Tibial artery (tissue), 4 donors: Measurements from ENCODE around the gene GLB1L3.

ENCODE experiments used
- DNase-seq, 2 donors: peaks; one replicate each; pipeline ENCODE4 v3.0.0-alpha.2; 2019
- H3K27ac ChIP-seq, 2 donors: fragments of 200-600 bp; sonication (generic) in 1 of 2; 1 replicate in 1 of 2; 2 replicates in 1 of 2; pipeline ENCODE4 v1.5.1; 2018 to 2019; ENCODE audit warnings: mild to moderate bottlenecking in 1 of 2
- H3K27me3 ChIP-seq, 2 donors: fragments of 200-600 bp; sonication (generic) in 1 of 2; one replicate each; pipeline versions ENCODE4 v1.5.1 to v1.6.0; 2016 to 2019
- H3K36me3 ChIP-seq, 3 donors: fragments of 200-600 bp; sonication (generic) in 2 of 3; one replicate each; pipeline ENCODE4 v1.5.1; 2016 to 2019; ENCODE audit warnings: mild to moderate bottlenecking in 2 of 3
- H3K4me1 ChIP-seq, 4 donors: fragments of 200-600 bp; sonication (generic) in 2 of 4; 1 replicate in 3 of 4; 2 replicates in 1 of 4; pipeline ENCODE4 v1.5.1; 2016 to 2019
- H3K4me3 ChIP-seq, 2 donors: fragments of 200-600 bp; sonication (generic) in 1 of 2; 1 replicate in 1 of 2; 2 replicates in 1 of 2; pipeline ENCODE4 v1.5.1; 2018 to 2019; ENCODE audit warnings: mild to moderate bottlenecking in 2 of 2
- H3K9me3 ChIP-seq, 3 donors: fragments of 200-600 bp; sonication (generic) in 1 of 3; one replicate each; pipeline ENCODE4 v1.5.1; 2016 to 2019
- CTCF ChIP-seq, 2 experiments: fragments of 200-600 bp in 1 of 2; fragments of 450-650 bp in 1 of 2; IDR thresholded peaks; one replicate each; pipeline ENCODE4 v1.5.1; 2017 to 2019; ENCODE audit warnings: antibody characterized with exemption in 2 of 2, mild to moderate bottlenecking in 1 of 2, moderate library complexity in 1 of 2
- intact Hi-C: fragments of 100-400 bp; cut with DNase I; formaldehyde crosslinking; loops from one replicate; pipeline ENCODE4 v1.15.0; 2023; ENCODE audit warnings: low total_unique reads

GLB1L3 gene

GRCh38 chr11:134349802-134350355, 73.7 kb downstream of the GLB1L3 start:
- Histone ChIP-seq H3K9me3 (peaks cover 0 to 5% (median 0%) of the 10 kb centered on the region in 3 donors), H3K36me3 (no peaks in the 10 kb centered on the region), H3K4me3 (no peak overlapping the region), H3K27ac (no peak overlapping the region), H3K4me1 (no peaks in the 10 kb centered on the region), H3K27me3 (no peaks in the 10 kb centered on the region)
- TF ChIP-seq CTCF (IDR thresholded peaks at IDR 0.05): no peak
- DNase-seq: no peak
- intact Hi-C loops: no loop called here

GRCh38 chr11:134350381-134350780, 74.2 kb downstream of the GLB1L3 start:
- intact Hi-C loops: no loop called here

GRCh38 chr11:134352111-134352510, 75.9 kb downstream of the GLB1L3 start:
- no peaks in the 10 kb centered on the region for H3K36me3 ChIP-seq
- intact Hi-C loops: no loop called here

More at GRCh38 chr11:134350381-134350780, 74.2 kb downstream of the GLB1L3 start:
- H3K27ac ChIP-seq: no peak overlapping the region
- H3K9me3 ChIP-seq: peaks cover 0 to 5% (median 0%) of the 10 kb centered on the region in 3 donors
- no peaks in the 10 kb centered on the region for H3K4me1 ChIP-seq
- no peak for DNase-seq
- H3K27me3 ChIP-seq: no peaks in the 10 kb centered on the region
- no peak for TF ChIP-seq CTCF (IDR thresholded peaks at IDR 0.05)
- no peak overlapping the region for H3K4me3 ChIP-seq
- H3K36me3 ChIP-seq: no peaks in the 10 kb centered on the region

GRCh38 chr11:134355136-134355535, 79.0 kb downstream of the GLB1L3 start:
- no peaks in the 10 kb centered on the region for H3K27me3 ChIP-seq
- H3K27ac ChIP-seq: no peak overlapping the region
- H3K4me3 ChIP-seq: no peak overlapping the region
- H3K36me3 ChIP-seq: no peaks in the 10 kb centered on the region
- intact Hi-C loops: no loop called here
- peaks cover 0 to 5% (median 0%) of the 10 kb centered on the region in 3 donors for H3K9me3 ChIP-seq
- no peak for DNase-seq
- TF ChIP-seq CTCF (IDR thresholded peaks at IDR 0.05): no peak
- H3K4me1 ChIP-seq: no peaks in the 10 kb centered on the region

More at GRCh38 chr11:134352111-134352510, 75.9 kb downstream of the GLB1L3 start:
- DNase-seq: no peak
- TF ChIP-seq CTCF (IDR thresholded peaks at IDR 0.05): no peak
- Histone ChIP-seq H3K9me3 (peaks cover 0 to 5% (median 0%) of the 10 kb centered on the region in 3 donors), H3K4me1 (no peaks in the 10 kb centered on the region), H3K4me3 (no peak overlapping the region), H3K27ac (no peak overlapping the region), H3K27me3 (no peaks in the 10 kb centered on the region)

GRCh38 chr11:134355656-134356055, 79.5 kb downstream of the GLB1L3 start:
- intact Hi-C loops: no loop called here
- no peak for TF ChIP-seq CTCF (IDR thresholded peaks at IDR 0.05)
- H3K27ac ChIP-seq: no peak overlapping the region

More at GRCh38 chr11:134355656-134356055, 79.5 kb downstream of the GLB1L3 start:
- no peak overlapping the region for H3K4me3 ChIP-seq
- peaks cover 0 to 5% (median 0%) of the 10 kb centered on the region in 3 donors for H3K9me3 ChIP-seq
- H3K27me3 ChIP-seq: no peaks in the 10 kb centered on the region
- DNase-seq: no peak
- H3K4me1 ChIP-seq: no peaks in the 10 kb centered on the region
- H3K36me3 ChIP-seq: no peaks in the 10 kb centered on the region
